Measurements from ENCODE around the gene SCTR.

The SCTR gene

DNA sequence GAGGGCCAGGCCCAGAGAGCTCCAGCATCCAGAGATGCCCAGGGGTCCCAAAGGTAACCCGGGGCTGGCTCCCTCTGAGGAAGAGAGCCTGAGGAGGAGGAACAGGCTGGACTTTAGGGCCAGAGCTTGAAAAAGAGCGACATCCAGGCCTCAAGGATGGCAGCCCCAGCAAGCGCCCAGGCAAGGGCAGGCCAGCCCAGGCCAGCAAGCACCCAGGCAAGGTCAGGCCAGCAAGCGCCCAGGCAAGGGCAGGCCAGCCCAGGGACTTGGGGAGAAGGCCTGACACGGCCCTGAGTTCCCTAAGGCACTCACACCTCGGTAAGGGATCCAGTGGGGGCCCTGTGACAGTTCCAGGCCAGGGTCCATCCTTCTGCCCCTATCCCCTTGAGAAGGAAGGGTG lies 127.1 kb downstream of the SCTR start:
- no peak for DNase-seq

DNA sequence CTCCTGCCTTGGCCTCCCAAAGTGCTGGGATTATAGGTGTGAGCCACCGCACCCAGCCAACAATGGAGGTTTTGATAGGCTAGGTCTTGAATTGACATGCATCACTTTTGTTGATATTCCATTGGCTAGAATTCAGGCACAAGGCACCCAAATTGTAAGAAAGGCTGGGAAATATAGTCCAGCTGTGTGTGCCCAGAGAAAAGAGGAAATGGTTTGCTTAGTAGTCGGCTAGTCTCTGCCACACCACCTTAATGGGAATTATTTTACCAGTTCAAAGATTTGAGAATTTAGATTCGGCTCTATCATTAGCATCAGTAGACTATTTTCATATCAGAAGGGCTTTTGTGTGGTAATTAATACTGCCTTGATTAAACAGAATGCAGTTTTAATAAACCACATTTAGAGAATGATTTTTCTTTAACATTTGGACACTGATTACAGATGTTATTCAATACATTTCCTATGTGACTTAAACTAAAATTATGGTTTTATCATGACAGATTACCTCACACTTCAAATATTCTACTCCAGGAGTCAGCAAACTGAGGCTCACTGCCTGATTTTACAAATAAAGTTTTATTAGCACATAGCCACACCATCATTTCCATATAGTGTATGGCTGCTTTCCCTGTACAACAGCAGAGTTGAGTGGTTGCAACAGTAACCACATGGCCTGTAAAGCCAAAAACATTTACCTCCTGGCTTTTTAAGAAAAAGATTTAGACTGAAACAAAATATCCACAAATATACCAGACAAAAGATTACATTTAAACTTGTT lies 130.1 kb downstream of the SCTR start:
- no peak for DNase-seq
